K562 (cell line): ENCODE data around the gene PKLR. TPM values are rescaled to one million over a fixed set of nuclear protein-coding genes. Genes with fewer than 3 reads are reported as not detected.

ENCODE experiments used
- CBFA2T2 ChIP-seq: fragments of 450-650 bp; conservative IDR thresholded peaks from 2 replicates; pipeline ENCODE4 v1.6.1; 2017; ENCODE audit warnings: mild to moderate bottlenecking
- CBX3 ChIP-seq, 2 experiments: IDR thresholded peaks; 1 replicate in 1 of 2; 2 replicates in 1 of 2; pipeline ENCODE4 v1.6.1; 2012; ENCODE audit warnings: inconsistent platforms in 2 of 2, low read length in 2 of 2, borderline replicate concordance in 1 of 2, control low read depth in 1 of 2
- COPS2 ChIP-seq: fragments of 450-650 bp; conservative IDR thresholded peaks from 2 replicates; pipeline ENCODE4 v1.6.1; 2016; ENCODE audit warnings: mild to moderate bottlenecking, moderate library complexity
- CTBP1 ChIP-seq: fragments of 450-650 bp; IDR thresholded peaks from 2 replicates; pipeline ENCODE4 v1.6.1; 2016; ENCODE audit warnings: borderline replicate concordance
- CTCFL ChIP-seq: IDR thresholded peaks from 2 replicates; pipeline ENCODE4 v1.6.1; 2011; ENCODE audit warnings: borderline replicate concordance, low read depth, mild to moderate bottlenecking, moderate library complexity, low read length; ENCODE audit not compliant: insufficient read depth, poor library complexity, severe bottlenecking
- E2F6 ChIP-seq, 2 experiments: IDR thresholded peaks; 2 replicates each; pipeline ENCODE4 v1.6.1; 2011; ENCODE audit warnings: borderline replicate concordance in 1 of 2, control low read depth in 1 of 2, low read depth in 1 of 2, low read length in 1 of 2, mild to moderate bottlenecking in 1 of 2, mixed read lengths in 1 of 2, moderate library complexity in 1 of 2; ENCODE audit not compliant: insufficient read depth in 1 of 2, insufficient read length in 1 of 2, poor library complexity in 1 of 2, severe bottlenecking in 1 of 2; ENCODE audit errors: extremely low read depth in 1 of 2
- ELK1 ChIP-seq: sonication (generic); formaldehyde crosslinking; IDR thresholded peaks from 2 replicates; pipeline ENCODE4 v1.8.1; 2022; ENCODE audit warnings: missing genetic modification reagents
- FOS ChIP-seq: IDR thresholded peaks from 3 replicates; pipeline ENCODE4 v1.6.1; 2011; ENCODE audit not compliant: insufficient read length; ENCODE audit errors: extremely low read depth
- MNT ChIP-seq, 2 experiments: fragments of 450-650 bp; conservative IDR thresholded peaks; 2 replicates each; pipeline ENCODE4 v1.6.1; 2017; ENCODE audit warnings: mild to moderate bottlenecking in 2 of 2, moderate library complexity in 2 of 2
- NR2C2 ChIP-seq, 2 experiments: fragments of 200-800 bp in 1 of 2; sonication (Bioruptor generic) in 1 of 2; sonication (generic) in 1 of 2; formaldehyde crosslinking in 1 of 2; IDR thresholded peaks; 2 replicates each; pipeline versions ENCODE4 v1.6.1 to v1.8.0; 2016 to 2022; ENCODE audit warnings: mild to moderate bottlenecking in 1 of 2, missing compliant biosample characterization in 1 of 2, missing genetic modification characterization in 1 of 2, missing genetic modification reagents in 1 of 2
- SAP30 ChIP-seq: fragments of 200-600 bp; sonication (generic); IDR thresholded peaks from 2 replicates; pipeline ENCODE4 v1.6.1; 2012; ENCODE audit warnings: borderline replicate concordance, low read depth, mild to moderate bottlenecking, moderate library complexity, low read length, control low read depth, inconsistent platforms; ENCODE audit not compliant: insufficient read depth, poor library complexity, severe bottlenecking
- SIX5 ChIP-seq, 2 experiments: IDR thresholded peaks; 2 replicates each; pipeline ENCODE4 v1.6.1; 2011; ENCODE audit warnings: low read length in 2 of 2, borderline replicate concordance in 1 of 2, low read depth in 1 of 2, mild to moderate bottlenecking in 1 of 2, moderate library complexity in 1 of 2; ENCODE audit not compliant: insufficient read depth in 1 of 2
- TEAD4 ChIP-seq, 2 experiments: sonication (generic) in 1 of 2; formaldehyde crosslinking in 1 of 2; IDR thresholded peaks; 2 replicates each; pipeline versions ENCODE4 v1.6.1 to v1.8.0; 2012 to 2022; ENCODE audit warnings: borderline replicate concordance in 1 of 2, inconsistent platforms in 1 of 2, low read length in 1 of 2, mild to moderate bottlenecking in 1 of 2, missing genetic modification reagents in 1 of 2
- ZNF398 ChIP-seq: fragments of 250-450 bp; sonication (Bioruptor Pico); IDR thresholded peaks from 2 replicates; pipeline ENCODE4 v1.8.0; 2021; ENCODE audit warnings: moderate library complexity, mild to moderate bottlenecking, inconsistent platforms
- ZNF76 ChIP-seq: fragments of 250-450 bp; sonication (Bioruptor Pico); IDR thresholded peaks from 2 replicates; pipeline ENCODE4 v1.4.0; 2020; ENCODE audit warnings: mild to moderate bottlenecking, moderate library complexity, borderline replicate concordance
- ZNF780A ChIP-seq: fragments of 250-450 bp; sonication (Bioruptor Pico); IDR thresholded peaks from 2 replicates; pipeline ENCODE4 v1.5.0; 2021; ENCODE audit warnings: mild to moderate bottlenecking
- polyA plus RNA-seq, 8 experiments: library from polyadenylated mRNA; depleted of rRNA in 4 of 8; stranded (reverse) in 5 of 8; unstranded in 3 of 8; fragments of >200 nt; fragmentation: Nextera tagmentation in 2 of 8; fragmentation: Illumina TruSeq in 1 of 8; extraction: Ambion mirVana in 2 of 8; extraction: Trizol in 1 of 8; gene quantifications; 2 replicates each; pipeline versions ENCODE4 v1.2.1 to v1.2.3, GENCODE V29; 2011 to 2014; ENCODE audit warnings: inconsistent platforms in 1 of 8, missing spikeins in 1 of 8
- total RNA-seq, 7 experiments: library from RNA; depleted of rRNA in 6 of 7; stranded (reverse); fragments of >200 nt in 6 of 7; fragmentation: Illumina TruSeq in 2 of 7; extraction: Trizol in 2 of 7; gene quantifications; 2 replicates each; pipeline versions ENCODE4 v1.2.1 to v1.2.3, GENCODE V29; 2011 to 2021; ENCODE audit warnings: low replicate concordance in 1 of 7

The PKLR gene
- total and polyA plus RNA-seq, 9 of the 15 experiments (the other 6 are each of a cell fraction or from before 2014, with no cell fraction given): 10.7 to 78.4 (median 38.2) TPM

- TF ChIP-seq CTCFL (peak; percentile 67), TEAD4 (IDR thresholded peaks at IDR 0.05; ENCODE audit: low read length) (0 out of 2 replicates have a peak, but pooled peaks have one; percentile 8), TEAD4 (CRISPR knock-in tag; IDR thresholded peaks at IDR 0.05; ENCODE audit: borderline replicate concordance) (no peak), CBFA2T2 (peak; percentile 97), NR2C2 (CRISPR knock-in tag; IDR thresholded peaks at IDR 0.05) (no peak), NR2C2 (tag; IDR thresholded peaks at IDR 0.05) (peak; percentile 71), ELK1 (CRISPR knock-in tag) (no peak), CTBP1 (no peak), MNT (conservative IDR thresholded peaks at IDR 0.05) (peak in 1 of 2 experiments; percentile 71; a peak in 2 of 4 replicates), E2F6 (IDR thresholded peaks at IDR 0.05; ENCODE audit: borderline replicate concordance in 1 of 2, extremely low read depth in 1 of 2, insufficient read depth in 1 of 2, insufficient read length in 1 of 2, low read depth in 1 of 2, low read length in 1 of 2, poor library complexity in 1 of 2, severe bottlenecking in 1 of 2) (peak in 1 of 2 experiments; percentile 17), CBX3 (IDR thresholded peaks at IDR 0.05; ENCODE audit: borderline replicate concordance in 1 of 2, low read length in 2 of 2) (peak in 1 of 2 experiments; percentile 54; a peak in 1 of 3 replicates), ZNF398 (CRISPR knock-in tag) (no peak), SAP30 (peak; percentile 62), ZNF780A (CRISPR knock-in tag) (no peak), ZNF76 (CRISPR knock-in tag) (0 out of 2 replicates have a peak, but pooled peaks have one; percentile 13), SIX5 (IDR thresholded peaks at IDR 0.05; ENCODE audit: borderline replicate concordance in 1 of 2, insufficient read depth in 1 of 2, low read depth in 1 of 2, low read length in 2 of 2) (peak; percentile 75 to 85), FOS (peak; percentile 93), COPS2 (no peak)
Measured at GRCh38 chr1:155241069-155241679, 60.1 kb downstream of the PKLR start (continued).
